HepG2 (cell line): Measurements from ENCODE around the gene ATP2A2. TPM values are rescaled to one million over a fixed set of nuclear protein-coding genes. Genes with fewer than 3 reads are reported as not detected.
"Not testable (repeated sequence)": the region's sequence is repeated elsewhere in the genome, so short reads cannot be mapped to it uniquely, and the experiment has no call there.

Experiments used
- ATAC-seq: fragments of 200-7000 bp; cut with Tn5 transposase; 3 replicates; pipeline ENCODE4 v1.9.1; 2020; ENCODE audit warnings: mild to moderate bottlenecking, moderate library complexity
- BruUV-seq: library from RNA; stranded (reverse); fragments of 400-500 nt; replicated peaks from 2 replicates; lab custom pipeline; 2021; lab: Mats Ljungman, UMichigan
- CTCF ChIA-PET: fragments of 300-600 bp; formaldehyde crosslinking; extraction: SDS; loops from one replicate; lab custom pipeline; 2021; ENCODE audit warnings: low total read pairs, inconsistent platforms, low intra/inter-chr PET ratio; lab: Yijun Ruan, JAX
- POLR2A ChIA-PET: fragments of 350-600 bp; sonication (Branson Sonifier 250); formaldehyde crosslinking; loops from one replicate; lab custom pipeline; 2020; ENCODE audit warnings: antibody characterized with exemption, inconsistent platforms; lab: Yijun Ruan, JAX
- DNase-seq: peaks from one replicate; pipeline ENCODE4 v3.0.0-alpha.2; 2015; ENCODE audit warnings: low spot score
- FAIRE-seq: peaks from 3 replicates; lab custom pipeline; 2011; peaks lifted over from hg19 to GRCh38; lab: Jason Lieb, UNC
- H2AFZ ChIP-seq: one replicate; pipeline ENCODE4 v1.6.1; 2011; ENCODE audit warnings: low read length, inconsistent platforms
- H3K27ac ChIP-seq: fragments of 300-600 bp; 3 replicates; pipeline ENCODE4 v1.8.0; 2011; ENCODE audit warnings: mixed run types, mild to moderate bottlenecking, mixed read lengths, low read length, inconsistent platforms; ENCODE audit not compliant: insufficient read depth; ENCODE audit errors: extremely low read length
- H3K27me3 ChIP-seq, 2 experiments: fragments of 200-600 bp in 1 of 2; 2 replicates in 1 of 2; 3 replicates in 1 of 2; pipeline versions ENCODE4 v1.6.0 to v1.8.0; 2011; ENCODE audit warnings: low read length in 2 of 2, mild to moderate bottlenecking in 2 of 2, moderate library complexity in 2 of 2, inconsistent platforms in 1 of 2; ENCODE audit not compliant: insufficient read depth in 2 of 2, control insufficient read depth in 1 of 2
- H3K36me3 ChIP-seq, 2 experiments: fragments of 200-600 bp in 1 of 2; replicated peaks in 1 of 2; 2 replicates in 1 of 2; 3 replicates in 1 of 2; pipeline versions ENCODE4 v1.5.1 to v1.8.0; 2011; ENCODE audit warnings: low read length in 2 of 2, inconsistent platforms in 1 of 2; ENCODE audit not compliant: insufficient read depth in 2 of 2, control insufficient read depth in 1 of 2
- H3K4me1 ChIP-seq: 2 replicates; pipeline ENCODE4 v1.5.1; 2012; ENCODE audit warnings: low read length, inconsistent platforms; ENCODE audit not compliant: insufficient read depth
- H3K4me2 ChIP-seq: 2 replicates; pipeline ENCODE4 v1.6.0; 2011; ENCODE audit warnings: low read depth, low read length, inconsistent platforms
- H3K4me3 ChIP-seq, 3 experiments: fragments of 200-600 bp in 1 of 3; sonication (generic), shearing (Covaris generic) in 1 of 3; replicated peaks in 1 of 3; 2 replicates each; pipeline ENCODE4 v1.5.1; 2011 to 2016; ENCODE audit warnings: low read length in 3 of 3, inconsistent platforms in 2 of 3, low read depth in 2 of 3, mild to moderate bottlenecking in 2 of 3, control low read depth in 1 of 3, mixed read lengths in 1 of 3; ENCODE audit not compliant: insufficient read depth in 1 of 3
- H3K79me2 ChIP-seq: one replicate; pipeline ENCODE4 v1.6.1; 2011; ENCODE audit warnings: low read length, inconsistent platforms; ENCODE audit not compliant: insufficient read depth
- H3K9ac ChIP-seq: 2 replicates; pipeline ENCODE4 v1.6.0; 2011; ENCODE audit warnings: mild to moderate bottlenecking, low read depth, low read length, inconsistent platforms; ENCODE audit not compliant: insufficient read depth
- H3K9me3 ChIP-seq: 2 replicates; pipeline ENCODE4 v1.5.1; 2012; ENCODE audit warnings: mild to moderate bottlenecking, low read length
- H4K20me1 ChIP-seq: 2 replicates; pipeline ENCODE4 v1.6.0; 2011; ENCODE audit warnings: inconsistent platforms, mild to moderate bottlenecking, low read length, moderate library complexity; ENCODE audit not compliant: insufficient read depth
- CBFB ChIP-seq: sonication (generic); formaldehyde crosslinking; IDR thresholded peaks from 2 replicates; pipeline ENCODE4 v1.4.0; 2020; ENCODE audit warnings: missing genetic modification reagents
- FOSL2 ChIP-seq: sonication (generic); formaldehyde crosslinking; IDR thresholded peaks from 2 replicates; pipeline ENCODE4 v1.4.0; 2020; ENCODE audit warnings: missing genetic modification reagents
- HMG20B ChIP-seq: conservative IDR thresholded peaks from 2 replicates; pipeline ENCODE4 v1.6.1; 2016; ENCODE audit warnings: missing genetic modification reagents, missing compliant biosample characterization
- KDM1A ChIP-seq: IDR thresholded peaks from 2 replicates; pipeline ENCODE4 v1.6.1; 2016; ENCODE audit warnings: missing compliant biosample characterization
- NCOR1 ChIP-seq: fragments of 200-600 bp; sonication (generic); IDR thresholded peaks from 2 replicates; pipeline ENCODE4 v1.7.0; 2017; ENCODE audit warnings: antibody characterized with exemption, low read length, borderline replicate concordance
- TMF1 ChIP-seq: sonication (generic); formaldehyde crosslinking; IDR thresholded peaks from 2 replicates; pipeline ENCODE4 v1.8.1; 2022; ENCODE audit warnings: low read depth, missing genetic modification reagents
- ZBTB26 ChIP-seq: IDR thresholded peaks from 2 replicates; pipeline ENCODE4 v1.6.1; 2016; ENCODE audit warnings: missing compliant biosample characterization, missing genetic modification reagents, borderline replicate concordance
- ZNF260 ChIP-seq: sonication (generic); formaldehyde crosslinking; IDR thresholded peaks from 2 replicates; pipeline ENCODE4 v1.4.0; 2020; ENCODE audit warnings: missing genetic modification reagents, low read depth, mild to moderate bottlenecking, borderline replicate concordance
- ZNF333 ChIP-seq: sonication (generic); formaldehyde crosslinking; IDR thresholded peaks from 2 replicates; pipeline ENCODE4 v1.4.0; 2020; ENCODE audit warnings: mild to moderate bottlenecking, missing genetic modification reagents, borderline replicate concordance
- ZNF430 ChIP-seq: sonication (generic); formaldehyde crosslinking; IDR thresholded peaks from 2 replicates; pipeline ENCODE4 v1.9.0; 2021; ENCODE audit warnings: mild to moderate bottlenecking, missing genetic modification reagents
- ZNF552 ChIP-seq: sonication (generic); formaldehyde crosslinking; IDR thresholded peaks from 2 replicates; pipeline ENCODE4 v1.9.0; 2022; ENCODE audit warnings: missing genetic modification reagents, mild to moderate bottlenecking, borderline replicate concordance
- ZNF558 ChIP-seq: sonication (generic); formaldehyde crosslinking; IDR thresholded peaks from 2 replicates; pipeline ENCODE4 v1.9.0; 2022; ENCODE audit warnings: mild to moderate bottlenecking, missing genetic modification reagents, borderline replicate concordance
- ZNF761 ChIP-seq: sonication (generic); formaldehyde crosslinking; conservative IDR thresholded peaks from 2 replicates; pipeline ENCODE4 v1.4.0; 2020; ENCODE audit warnings: mild to moderate bottlenecking, missing genetic modification reagents
- WGBS: methylation state at CpG from one replicate; pipeline ENCODE4 v1.1.6; 2017; ENCODE audit warnings: low lambda C conversion rate; 5-methylcytosine and 5-hydroxymethylcytosine counted together
- in situ Hi-C: cut with HindIII; loops from 2 replicates; pipeline ENCODE4 v1.10.0; 2017; ENCODE audit warnings: low pct_unique_long_range_greater_than_20kb; ENCODE audit not compliant: extremely low pct_ligation_motif_present
- intact Hi-C: fragments of 100-400 bp; cut with micrococcal nuclease; formaldehyde crosslinking; loops from one replicate; pipeline ENCODE4 v1.10.0; 2022; ENCODE audit not compliant: unreplicated experiment
- polyA plus RNA-seq, 8 experiments: library from polyadenylated mRNA; depleted of rRNA in 3 of 8; stranded (reverse) in 7 of 8; unstranded in 1 of 8; fragments of >200 nt; fragmentation: Illumina TruSeq in 4 of 8; extraction: Trizol in 4 of 8; gene quantifications; 2 replicates each; pipeline versions ENCODE4 v1.2.1 to v1.2.3, GENCODE V29; 2011 to 2016; ENCODE audit warnings: low read depth in 4 of 8, missing spikeins in 1 of 8, mixed read lengths in 1 of 8; ENCODE audit not compliant: insufficient read depth in 1 of 8
- total RNA-seq, 5 experiments: library from RNA; depleted of rRNA; stranded (reverse); fragments of >200 nt; fragmentation: Illumina TruSeq; extraction: Trizol; gene quantifications; 2 replicates each; pipeline ENCODE4 v1.2.3, GENCODE V29; 2016; ENCODE audit warnings: low read depth in 1 of 5
- TF ChIP-seq, protein P1 (sequence below): sonication (generic); formaldehyde crosslinking; IDR thresholded peaks from 2 replicates; pipeline ENCODE4 v1.5.1; 2020; ENCODE audit warnings: mild to moderate bottlenecking, missing genetic modification reagents
- TF ChIP-seq, protein P2 (sequence below): IDR thresholded peaks from 2 replicates; pipeline ENCODE4 v1.6.1; 2016

The ATP2A2 gene
- total and polyA plus RNA-seq, 2 of the 13 experiments (the other 11 are each of a cell fraction or from before 2014, with no cell fraction given), result 35.4 to 85.5 TPM

DNA sequence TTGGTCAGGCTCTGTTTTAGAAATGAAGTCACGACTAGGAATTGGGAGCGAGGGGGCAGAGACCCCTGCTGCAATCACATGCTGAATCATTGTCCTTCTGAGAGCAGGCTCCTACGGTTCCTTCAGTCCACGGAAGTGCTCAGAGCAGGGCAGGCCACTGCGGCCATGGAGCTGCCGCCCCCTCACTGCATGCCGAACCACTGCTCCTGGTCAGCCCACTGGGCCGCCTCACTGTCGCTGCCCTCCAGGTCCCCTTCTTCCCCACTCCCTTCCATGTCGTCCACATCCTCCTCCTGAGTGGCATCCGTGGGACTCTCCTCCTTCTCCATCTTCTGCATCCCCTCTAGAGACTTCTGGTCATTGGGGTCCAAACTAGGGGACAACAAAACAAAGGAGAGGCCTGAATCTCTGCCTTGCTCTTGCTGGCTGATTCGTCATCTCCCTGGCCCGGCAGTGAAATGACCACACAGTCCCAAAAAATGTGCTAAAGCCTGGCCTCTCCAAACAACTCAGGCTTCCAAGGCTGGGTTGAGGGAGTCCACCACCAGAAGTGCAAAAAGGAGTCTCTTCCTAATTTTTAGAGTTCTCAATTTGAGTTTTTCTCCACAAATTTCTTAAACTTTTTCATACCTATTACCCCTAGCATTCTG, 93.0 kb downstream of the ATP2A2 start (continued):
- no peak for TF ChIP-seq FOSL2
- TF ChIP-seq ZNF333 (CRISPR knock-in tag), result no peak
- TF ChIP-seq ZNF558, result no peak
- TF ChIP-seq ZNF761, result no peak
- no peak for TF ChIP-seq ZNF260 (CRISPR knock-in tag)
- TF ChIP-seq ZNF430, result no peak
- no peak for TF ChIP-seq ZNF552 (CRISPR knock-in tag)
- no peak for TF ChIP-seq ZBTB26 (CRISPR knock-in tag)
- TF ChIP-seq, protein P1, sequence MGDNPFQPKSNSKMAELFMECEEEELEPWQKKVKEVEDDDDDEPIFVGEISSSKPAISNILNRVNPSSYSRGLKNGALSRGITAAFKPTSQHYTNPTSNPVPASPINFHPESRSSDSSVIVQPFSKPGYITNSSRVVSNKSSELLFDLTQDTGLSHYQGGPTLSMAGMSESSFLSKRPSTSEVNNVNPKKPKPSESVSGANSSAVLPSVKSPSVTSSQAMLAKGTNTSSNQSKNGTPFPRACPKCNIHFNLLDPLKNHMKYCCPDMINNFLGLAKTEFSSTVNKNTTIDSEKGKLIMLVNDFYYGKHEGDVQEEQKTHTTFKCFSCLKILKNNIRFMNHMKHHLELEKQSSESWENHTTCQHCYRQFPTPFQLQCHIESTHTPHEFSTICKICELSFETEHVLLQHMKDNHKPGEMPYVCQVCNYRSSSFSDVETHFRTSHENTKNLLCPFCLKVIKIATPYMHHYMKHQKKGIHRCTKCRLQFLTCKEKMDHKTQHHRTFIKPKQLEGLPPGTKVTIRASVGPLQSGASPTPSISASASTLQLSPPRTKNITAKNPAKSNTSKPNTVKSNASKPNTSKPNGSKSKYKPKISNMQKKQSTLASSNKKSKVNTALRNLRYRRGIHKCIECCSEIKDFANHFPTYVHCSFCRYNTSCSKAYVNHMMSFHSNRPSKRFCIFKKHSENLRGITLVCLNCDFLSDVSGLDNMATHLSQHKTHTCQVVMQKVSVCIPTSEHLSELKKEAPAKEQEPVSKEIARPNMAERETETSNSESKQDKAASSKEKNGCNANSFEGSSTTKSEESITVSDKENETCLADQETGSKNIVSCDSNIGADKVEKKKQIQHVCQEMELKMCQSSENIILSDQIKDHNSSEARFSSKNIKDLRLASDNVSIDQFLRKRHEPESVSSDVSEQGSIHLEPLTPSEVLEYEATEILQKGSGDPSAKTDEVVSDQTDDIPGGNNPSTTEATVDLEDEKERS (CRISPR knock-in tag), result no peak
- no peak for TF ChIP-seq CBFB (CRISPR knock-in tag)
- TF ChIP-seq KDM1A (CRISPR knock-in tag), result no peak
- TF ChIP-seq HMG20B (CRISPR knock-in tag), result no peak
- TF ChIP-seq NCOR1, result no peak
- TF ChIP-seq, protein P2, sequence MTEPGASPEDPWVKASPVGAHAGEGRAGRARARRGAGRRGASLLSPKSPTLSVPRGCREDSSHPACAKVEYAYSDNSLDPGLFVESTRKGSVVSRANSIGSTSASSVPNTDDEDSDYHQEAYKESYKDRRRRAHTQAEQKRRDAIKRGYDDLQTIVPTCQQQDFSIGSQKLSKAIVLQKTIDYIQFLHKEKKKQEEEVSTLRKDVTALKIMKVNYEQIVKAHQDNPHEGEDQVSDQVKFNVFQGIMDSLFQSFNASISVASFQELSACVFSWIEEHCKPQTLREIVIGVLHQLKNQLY (CRISPR knock-in tag), result no peak
- no peak for TF ChIP-seq TMF1 (CRISPR knock-in tag)

GRCh38 chr12:110378131-110378790, 97.2 kb downstream of the ATP2A2 start:
- 97% methylated on average over 17 of the region's 17 CpGs for WGBS
- H3K9ac ChIP-seq, FAIRE-seq, H3K79me2 ChIP-seq, H2AFZ ChIP-seq, BruUV-seq, CTCF ChIA-PET, ATAC-seq, H4K20me1 ChIP-seq, H3K4me3 ChIP-seq, in situ Hi-C loops, H3K4me2 ChIP-seq, H3K9me3 ChIP-seq, DNase-seq, intact Hi-C loops, H3K4me1 ChIP-seq, H3K27me3 ChIP-seq, H3K27ac ChIP-seq: not testable (repeated sequence)
- POLR2A ChIA-PET, result interaction anchor here (1.2 kb wide), 1 partner anchor 128 kb away, joined by 3 read pairs; no protein-coding TSS in a partner anchor
- peaks cover 36 to 78% of the 10 kb centered on the region in 2 experiments for H3K36me3 ChIP-seq
